Endothelial cell of umbilical vein (primary cell): ENCODE measurements around the gene USP34. TPM values are rescaled to one million over a fixed set of nuclear protein-coding genes. Genes with fewer than 3 reads are reported as not detected.

Experiments
- BruUV-seq: library from RNA; stranded (reverse); fragments of 400-500 nt; replicated peaks from 2 replicates; lab custom pipeline; 2021; lab: Mats Ljungman, UMichigan
- CTCF ChIA-PET: fragments of 300-600, 350-600 bp; sonication (Branson Sonifier 250); formaldehyde crosslinking; loops from one replicate; lab custom pipeline; 2021; ENCODE audit warnings: antibody characterized with exemption, inconsistent platforms; lab: Charles Lee
- POLR2A ChIA-PET: fragments of 300-600, 350-600 bp; sonication (Branson Sonifier 250); formaldehyde crosslinking; loops from one replicate; lab custom pipeline; 2021; ENCODE audit warnings: antibody characterized with exemption, inconsistent platforms; lab: Charles Lee
- DNase-seq: peaks from one replicate; pipeline ENCODE4 v3.0.0-alpha.2; 2011; ENCODE audit warnings: low read depth, low spot score
- FAIRE-seq: peaks from 2 replicates; lab custom pipeline; 2011; peaks lifted over from hg19 to GRCh38; lab: Jason Lieb, UNC
- H2AFZ ChIP-seq: 2 replicates; pipeline ENCODE4 v1.6.0; 2012; ENCODE audit warnings: low read depth, low read length, control low read depth, inconsistent platforms
- H3K27ac ChIP-seq: 2 replicates; pipeline ENCODE4 v1.5.1; 2011; ENCODE audit warnings: low read depth, mild to moderate bottlenecking, control low read depth, low read length, moderate library complexity; ENCODE audit not compliant: insufficient read depth
- H3K27me3 ChIP-seq, 2 experiments: 2 replicates each; pipeline versions ENCODE4 v1.6.0 to v1.6.1; 2011; ENCODE audit warnings: low read length in 2 of 2, mixed read lengths in 1 of 2; ENCODE audit not compliant: control insufficient read depth in 2 of 2, insufficient read depth in 2 of 2
- H3K36me3 ChIP-seq, 2 experiments: 2 replicates in 1 of 2; 3 replicates in 1 of 2; pipeline ENCODE4 v1.5.1; 2011; ENCODE audit warnings: low read length in 2 of 2, mild to moderate bottlenecking in 1 of 2, moderate library complexity in 1 of 2; ENCODE audit not compliant: control insufficient read depth in 2 of 2, insufficient read depth in 2 of 2; ENCODE audit errors: extremely low read depth in 1 of 2
- H3K4me1 ChIP-seq: 3 replicates; pipeline ENCODE4 v1.5.1; 2011; ENCODE audit warnings: mild to moderate bottlenecking, low read length; ENCODE audit not compliant: control insufficient read depth, insufficient read depth; ENCODE audit errors: extremely low read depth
- H3K4me2 ChIP-seq: 2 replicates; pipeline ENCODE4 v1.6.1; 2011; ENCODE audit warnings: low read length, control low read depth, mixed read lengths; ENCODE audit not compliant: insufficient read depth
- H3K4me3 ChIP-seq, 3 experiments: fragments of 200-600 bp in 1 of 3; sonication (generic), shearing (Covaris generic) in 1 of 3; replicated peaks in 1 of 3; 2 replicates each; pipeline ENCODE4 v1.5.1; 2011 to 2016; ENCODE audit warnings: control low read depth in 3 of 3, low read length in 3 of 3, mild to moderate bottlenecking in 2 of 3, inconsistent platforms in 1 of 3, low read depth in 1 of 3, moderate library complexity in 1 of 3; ENCODE audit not compliant: insufficient read depth in 1 of 3
- H3K79me2 ChIP-seq: 2 replicates; pipeline ENCODE4 v1.6.0; 2012; ENCODE audit warnings: low read length, inconsistent platforms; ENCODE audit not compliant: control insufficient read depth, insufficient read depth
- H3K9ac ChIP-seq: replicated peaks from 2 replicates; pipeline ENCODE3; 2011; ENCODE audit warnings: low read length, control low read depth; ENCODE audit not compliant: insufficient read depth; ENCODE audit errors: extremely low read depth
- H3K9me1 ChIP-seq: replicated peaks from 3 replicates; pipeline ENCODE4 v1.6.0; 2011; ENCODE audit warnings: mild to moderate bottlenecking, low read length; ENCODE audit not compliant: control insufficient read depth, insufficient read depth; ENCODE audit errors: extremely low read depth
- H3K9me3 ChIP-seq: replicated peaks from 2 replicates; pipeline ENCODE4 v1.5.1; 2012; ENCODE audit warnings: low read length, inconsistent platforms; ENCODE audit not compliant: control insufficient read depth, insufficient read depth
- H4K20me1 ChIP-seq: replicated peaks from 2 replicates; pipeline ENCODE3; 2011; ENCODE audit warnings: mild to moderate bottlenecking, low read length; ENCODE audit not compliant: control insufficient read depth, insufficient read depth; ENCODE audit errors: extremely low read depth
- CTCF ChIP-seq, 2 donors: IDR thresholded peaks; 1 replicate in 1 of 2; 2 replicates in 1 of 2; pipeline ENCODE4 v1.5.1; 2011; ENCODE audit warnings: low read length in 2 of 2, mild to moderate bottlenecking in 2 of 2, moderate library complexity in 2 of 2, control low read depth in 1 of 2, inconsistent platforms in 1 of 2, low read depth in 1 of 2; ENCODE audit not compliant: insufficient read depth in 1 of 2; ENCODE audit errors: extremely low read depth in 1 of 2
- EZH2 ChIP-seq: IDR thresholded peaks from 2 replicates; pipeline ENCODE4 v1.6.1; 2012; ENCODE audit warnings: borderline replicate concordance, low read depth, mild to moderate bottlenecking, moderate library complexity, low read length, inconsistent platforms; ENCODE audit not compliant: severe bottlenecking
- FOS ChIP-seq: IDR thresholded peaks from 2 replicates; pipeline ENCODE4 v1.6.1; 2011; ENCODE audit warnings: mild to moderate bottlenecking, low read length, moderate library complexity, borderline replicate concordance; ENCODE audit not compliant: insufficient read depth
- GATA2 ChIP-seq: IDR thresholded peaks from 2 replicates; pipeline ENCODE4 v1.7.0; 2011; ENCODE audit warnings: low read depth, mild to moderate bottlenecking, moderate library complexity, mixed read lengths, low read length; ENCODE audit not compliant: insufficient read length, insufficient read depth
- JUN ChIP-seq: IDR thresholded peaks from 2 replicates; pipeline ENCODE4 v1.6.1; 2011; ENCODE audit warnings: borderline replicate concordance, low read depth; ENCODE audit not compliant: insufficient read length, insufficient read depth
- MAX ChIP-seq: IDR thresholded peaks from 2 replicates; pipeline ENCODE4 v1.6.1; 2011; ENCODE audit not compliant: insufficient read depth, insufficient read length
- MYC ChIP-seq: IDR thresholded peaks from one replicate; pipeline ENCODE4 v1.6.1; 2011; ENCODE audit warnings: mild to moderate bottlenecking, low read depth, low read length
- POLR2A ChIP-seq: IDR thresholded peaks from 2 replicates; pipeline ENCODE4 v1.6.1; 2012; ENCODE audit warnings: low read depth, mild to moderate bottlenecking, control low read depth, low read length
- POLR2AphosphoS5 ChIP-seq: IDR thresholded peaks from 2 replicates; pipeline ENCODE4 v1.6.1; 2012; ENCODE audit warnings: low read depth, mild to moderate bottlenecking, control low read depth, low read length, moderate library complexity; ENCODE audit not compliant: insufficient read depth
- dilution Hi-C: fragments of 300-500 bp; cut with MboI; formaldehyde crosslinking; loops from one replicate; pipeline ENCODE4 v1.15.0; 2019; ENCODE audit warnings: low sequenced_read_pairs; ENCODE audit not compliant: extremely low pct_ligation_motif_present
- intact Hi-C: fragments of 100-400 bp; cut with micrococcal nuclease; formaldehyde crosslinking; loops from one replicate; pipeline ENCODE4 v1.10.0; 2022
- polyA plus RNA-seq, 4 experiments: library from polyadenylated mRNA; depleted of rRNA in 3 of 4; stranded (reverse) in 3 of 4; unstranded in 1 of 4; fragments of >200 nt; gene quantifications; 2 replicates each; pipeline versions ENCODE4 v1.2.1 to v1.2.3, GENCODE V29; 2011 to 2012; ENCODE audit warnings: missing spikeins in 1 of 4
- total RNA-seq: library from RNA; stranded (reverse); gene quantifications from 2 replicates; pipeline ENCODE4 v1.2.3, GENCODE V29; 2021

Gene USP34
- total and polyA plus RNA-seq, 2 donors (not counting 3 experiments of a cell fraction or from before 2014, with no cell fraction given) = 46.3 to 96.9 TPM

GRCh38 chr2:61178603-61179545, 292.0 kb downstream of the USP34 start:
- intact Hi-C loops = loop anchor here (5.0 kb wide), 2 partner anchors 112 to 297 kb away; partner anchors contain the start of genes REL and SANBR
- no peak overlapping the region for H3K4me3 ChIP-seq
- DNase-seq = no peak

More at GRCh38 chr2:61178603-61179545, 292.0 kb downstream of the USP34 start:
- TSS peak; percentile 16 for BruUV-seq
- ChIA-PET POLR2A (no interaction called here), CTCF (interaction anchor here (1.2 to 1.5 kb wide), 2 partner anchors 43 kb away, joined by 4 to 5 read pairs; no protein-coding TSS in a partner anchor)
- FAIRE-seq = peak; percentile 15
- peaks cover 7 to 11% of the 10 kb centered on the region in 2 experiments for H3K36me3 ChIP-seq
- dilution Hi-C loops = no loop called here
- H3K4me2 ChIP-seq = peak overlapping the region; percentile 28
- H3K27ac ChIP-seq = no peak overlapping the region
- no peak overlapping the region for H2AFZ ChIP-seq
- H4K20me1 ChIP-seq = no peaks in the 10 kb centered on the region
- no peaks in the 10 kb centered on the region for H3K9me3 ChIP-seq
- no peak overlapping the region for H3K9ac ChIP-seq
- H3K9me1 ChIP-seq = no peaks in the 10 kb centered on the region
- TF ChIP-seq MYC = no peak
- no peak for TF ChIP-seq POLR2AphosphoS5
- no peak for TF ChIP-seq FOS
- no peak for TF ChIP-seq GATA2
- TF ChIP-seq JUN = no peak
- no peak for TF ChIP-seq EZH2
- TF ChIP-seq POLR2A = no peak
- TF ChIP-seq CTCF (IDR thresholded peaks at IDR 0.05; ENCODE audit: extremely low read depth in 1 of 2, insufficient read depth in 1 of 2, low read depth in 1 of 2, low read length in 2 of 2) = no peak
- no peak for TF ChIP-seq MAX
- peaks cover 32% of the 10 kb centered on the region for H3K4me1 ChIP-seq
- peaks cover 21% of the 10 kb centered on the region for H3K79me2 ChIP-seq
- no peaks in the 10 kb centered on the region for H3K27me3 ChIP-seq
